Liver (tissue), 9 donors: Measurements from ENCODE around the gene WSCD1. TPM values are rescaled to one million over a fixed set of nuclear protein-coding genes. Genes with fewer than 3 reads are reported as not detected.

Experiments
- DNase-seq: peaks from one replicate; pipeline ENCODE4 v3.0.0-alpha.2; 2017; ENCODE audit warnings: low spot score
- H3K27ac ChIP-seq, 2 donors: one replicate each; pipeline ENCODE4 v1.7.0; 2013; ENCODE audit warnings: inconsistent platforms in 2 of 2, low read length in 2 of 2, control low read depth in 1 of 2, low read depth in 1 of 2, mild to moderate bottlenecking in 1 of 2
- H3K27me3 ChIP-seq, 4 donors: one replicate each; pipeline versions ENCODE4 v1.6.1 to v1.7.0; 2013; ENCODE audit warnings: low read length in 3 of 4, inconsistent platforms in 1 of 4, mild to moderate bottlenecking in 1 of 4, moderate library complexity in 1 of 4; ENCODE audit not compliant: control insufficient read depth in 4 of 4, insufficient read depth in 4 of 4
- H3K36me3 ChIP-seq, 4 donors: one replicate each; pipeline versions ENCODE4 v1.6.1 to v1.7.0; 2013; ENCODE audit warnings: low read length in 3 of 4, mild to moderate bottlenecking in 3 of 4, low read depth in 1 of 4, moderate library complexity in 1 of 4; ENCODE audit not compliant: control insufficient read depth in 4 of 4, insufficient read depth in 3 of 4
- H3K4me1 ChIP-seq, 4 donors: one replicate each; pipeline versions ENCODE4 v1.6.1 to v1.7.0; 2013; ENCODE audit warnings: low read length in 3 of 4, mild to moderate bottlenecking in 3 of 4, moderate library complexity in 1 of 4; ENCODE audit not compliant: control insufficient read depth in 4 of 4, insufficient read depth in 4 of 4
- H3K4me3 ChIP-seq, 3 donors: one replicate each; pipeline versions ENCODE4 v1.6.1 to v1.7.0; 2013; ENCODE audit warnings: low read length in 3 of 3, control low read depth in 1 of 3, low read depth in 1 of 3, mild to moderate bottlenecking in 1 of 3
- H3K9ac ChIP-seq, 2 donors: one replicate each; pipeline ENCODE4 v1.7.0; 2013; ENCODE audit warnings: low read length in 2 of 2, mild to moderate bottlenecking in 2 of 2, moderate library complexity in 2 of 2, control low read depth in 1 of 2, low read depth in 1 of 2
- H3K9me3 ChIP-seq, 4 donors: one replicate each; pipeline versions ENCODE4 v1.6.1 to v1.7.0; 2013; ENCODE audit warnings: low read length in 3 of 4; ENCODE audit not compliant: control insufficient read depth in 4 of 4
- FOXA1 ChIP-seq: IDR thresholded peaks from 2 replicates; pipeline ENCODE4 v1.6.1; 2016; ENCODE audit warnings: antibody characterized with exemption
- GABPA ChIP-seq, 2 donors: IDR thresholded peaks in 1 of 2; conservative IDR thresholded peaks in 1 of 2; 2 replicates each; pipeline ENCODE4 v1.6.1; 2016; ENCODE audit warnings: antibody characterized with exemption in 2 of 2, mild to moderate bottlenecking in 1 of 2, moderate library complexity in 1 of 2
- HNF4A ChIP-seq, 2 donors: conservative IDR thresholded peaks; 2 replicates each; pipeline ENCODE4 v1.6.1; 2016; ENCODE audit warnings: antibody characterized with exemption in 2 of 2, mild to moderate bottlenecking in 2 of 2
- NR2F2 ChIP-seq: IDR thresholded peaks from 2 replicates; pipeline ENCODE4 v1.6.1; 2016; ENCODE audit warnings: antibody characterized with exemption
- RXRA ChIP-seq, 2 donors: IDR thresholded peaks; 2 replicates each; pipeline ENCODE4 v1.6.1; 2017 to 2018; ENCODE audit warnings: antibody characterized with exemption in 2 of 2, mild to moderate bottlenecking in 1 of 2
- TAF1 ChIP-seq: conservative IDR thresholded peaks from 2 replicates; pipeline ENCODE4 v1.6.1; 2016; ENCODE audit warnings: antibody characterized with exemption, mild to moderate bottlenecking
- YY1 ChIP-seq: IDR thresholded peaks from 2 replicates; pipeline ENCODE4 v1.6.1; 2016; ENCODE audit warnings: antibody characterized with exemption, mild to moderate bottlenecking
- WGBS: extraction: QIAGEN DNeasy Blood & Tissue Kit; methylation state at CpG from one replicate; pipeline ENCODE4 v1.1.7; 2013; 5-methylcytosine and 5-hydroxymethylcytosine counted together
- polyA plus RNA-seq, 2 donors: library from polyadenylated mRNA; stranded (reverse) in 1 of 2; unstranded in 1 of 2; fragments of 200-250 nt in 1 of 2; fragments of >200 nt in 1 of 2; fragmentation: Nextera tagmentation in 1 of 2; extraction: Ambion mirVana in 1 of 2; gene quantifications; one replicate each; pipeline versions ENCODE4 v1.2.1 to v1.2.3, GENCODE V29; 2013 to 2015
- total RNA-seq, 2 donors: library from RNA; depleted of rRNA; stranded (reverse); fragments of >200 nt; gene quantifications; one replicate each; pipeline ENCODE4 v1.2.3, GENCODE V29; 2014
- TF ChIP-seq, protein P1 (sequence below): IDR thresholded peaks from 2 replicates; pipeline ENCODE4 v1.6.1; 2016; ENCODE audit warnings: antibody characterized with exemption, mild to moderate bottlenecking
- TF ChIP-seq, protein P2 (sequence below): IDR thresholded peaks from 2 replicates; pipeline ENCODE4 v1.6.1; 2016; ENCODE audit warnings: antibody characterized with exemption
- TF ChIP-seq, protein P3 (sequence below): fragments of 150-350 bp; IDR thresholded peaks from 2 replicates; pipeline ENCODE4 v1.5.1; 2017; ENCODE audit warnings: improper control_type of control experiment, low read depth, low read length; ENCODE audit not compliant: missing input control
- TF ChIP-seq, protein P4 (sequence below): IDR thresholded peaks from 2 replicates; pipeline ENCODE4 v1.6.1; 2016; ENCODE audit warnings: antibody characterized with exemption
- donor health status: healthy.
- donor health status: healthy.
- donor health status: healthy.
- donor health status: healthy.
- donor health status: healthy.

Gene WSCD1
- total and polyA plus RNA-seq, 4 donors: 0.10 to 3.8 (median 1.3) TPM

DNA sequence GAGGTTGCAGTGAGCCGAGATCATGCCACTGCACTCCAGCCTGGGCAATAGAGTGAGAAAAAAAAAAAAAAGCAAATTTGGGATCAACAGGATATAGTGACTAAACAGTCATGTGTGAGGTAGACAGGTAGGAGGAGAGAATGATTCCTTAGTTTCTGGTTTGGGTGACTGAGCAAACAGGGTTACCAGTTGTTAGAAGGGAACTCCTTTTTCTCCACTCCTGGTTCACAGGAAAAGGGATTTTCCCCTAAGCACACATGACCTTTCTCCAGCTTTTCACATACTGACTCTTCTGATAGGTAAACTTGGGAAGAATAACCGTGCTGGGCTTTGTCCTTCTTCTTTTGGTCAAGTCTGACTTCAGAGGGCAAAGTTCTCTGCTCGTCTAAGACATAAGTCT is 17.3 kb upstream of the WSCD1 start (continued):
- TF ChIP-seq, protein P1, sequence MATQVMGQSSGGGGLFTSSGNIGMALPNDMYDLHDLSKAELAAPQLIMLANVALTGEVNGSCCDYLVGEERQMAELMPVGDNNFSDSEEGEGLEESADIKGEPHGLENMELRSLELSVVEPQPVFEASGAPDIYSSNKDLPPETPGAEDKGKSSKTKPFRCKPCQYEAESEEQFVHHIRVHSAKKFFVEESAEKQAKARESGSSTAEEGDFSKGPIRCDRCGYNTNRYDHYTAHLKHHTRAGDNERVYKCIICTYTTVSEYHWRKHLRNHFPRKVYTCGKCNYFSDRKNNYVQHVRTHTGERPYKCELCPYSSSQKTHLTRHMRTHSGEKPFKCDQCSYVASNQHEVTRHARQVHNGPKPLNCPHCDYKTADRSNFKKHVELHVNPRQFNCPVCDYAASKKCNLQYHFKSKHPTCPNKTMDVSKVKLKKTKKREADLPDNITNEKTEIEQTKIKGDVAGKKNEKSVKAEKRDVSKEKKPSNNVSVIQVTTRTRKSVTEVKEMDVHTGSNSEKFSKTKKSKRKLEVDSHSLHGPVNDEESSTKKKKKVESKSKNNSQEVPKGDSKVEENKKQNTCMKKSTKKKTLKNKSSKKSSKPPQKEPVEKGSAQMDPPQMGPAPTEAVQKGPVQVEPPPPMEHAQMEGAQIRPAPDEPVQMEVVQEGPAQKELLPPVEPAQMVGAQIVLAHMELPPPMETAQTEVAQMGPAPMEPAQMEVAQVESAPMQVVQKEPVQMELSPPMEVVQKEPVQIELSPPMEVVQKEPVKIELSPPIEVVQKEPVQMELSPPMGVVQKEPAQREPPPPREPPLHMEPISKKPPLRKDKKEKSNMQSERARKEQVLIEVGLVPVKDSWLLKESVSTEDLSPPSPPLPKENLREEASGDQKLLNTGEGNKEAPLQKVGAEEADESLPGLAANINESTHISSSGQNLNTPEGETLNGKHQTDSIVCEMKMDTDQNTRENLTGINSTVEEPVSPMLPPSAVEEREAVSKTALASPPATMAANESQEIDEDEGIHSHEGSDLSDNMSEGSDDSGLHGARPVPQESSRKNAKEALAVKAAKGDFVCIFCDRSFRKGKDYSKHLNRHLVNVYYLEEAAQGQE: no peak
- TF ChIP-seq, protein P2, sequence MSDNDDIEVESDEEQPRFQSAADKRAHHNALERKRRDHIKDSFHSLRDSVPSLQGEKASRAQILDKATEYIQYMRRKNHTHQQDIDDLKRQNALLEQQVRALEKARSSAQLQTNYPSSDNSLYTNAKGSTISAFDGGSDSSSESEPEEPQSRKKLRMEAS: no peak
- TF ChIP-seq RXRA (IDR thresholded peaks at IDR 0.05): no peak
- TF ChIP-seq HNF4A (conservative IDR thresholded peaks at IDR 0.05): no peak

DNA sequence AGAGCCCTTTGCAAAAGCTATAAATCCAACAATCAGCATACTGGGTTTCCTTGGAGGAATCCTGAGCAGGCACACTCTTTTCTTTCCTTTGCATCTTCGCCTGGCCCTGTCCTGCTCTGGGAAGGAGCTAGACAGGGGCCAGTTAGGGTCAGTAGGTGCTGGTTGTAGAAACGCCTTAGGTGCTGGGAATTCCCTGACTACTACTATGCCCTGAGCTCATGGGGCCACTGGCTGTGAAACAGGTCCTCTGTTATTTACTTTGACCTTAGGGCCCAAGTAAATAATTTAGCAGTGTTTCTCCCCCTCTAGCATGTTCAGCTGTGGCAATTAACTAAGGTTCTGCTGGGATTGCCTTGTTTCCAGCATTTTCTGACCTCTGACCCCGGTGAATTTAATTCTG is 15.8 kb upstream of the WSCD1 start:
- no peak overlapping the region for H3K9ac ChIP-seq
- TF ChIP-seq HNF4A (conservative IDR thresholded peaks at IDR 0.05) (peak in 1 of 2 donors; percentile 26), NR2F2 (no peak), RXRA (IDR thresholded peaks at IDR 0.05) (peak in 1 of 2 donors; percentile 21)
- DNase-seq: no peak
- no peaks in the 10 kb centered on the region for H3K9me3 ChIP-seq
- no peaks in the 10 kb centered on the region for H3K36me3 ChIP-seq
- H3K4me3 ChIP-seq: no peak overlapping the region
- no peaks in the 10 kb centered on the region for H3K27me3 ChIP-seq
- WGBS: 61% methylated on average over 3 of the region's 3 CpGs
- peaks cover 0 to 7% (median 2%) of the 10 kb centered on the region in 4 donors for H3K4me1 ChIP-seq
- no peak overlapping the region for H3K27ac ChIP-seq

DNA sequence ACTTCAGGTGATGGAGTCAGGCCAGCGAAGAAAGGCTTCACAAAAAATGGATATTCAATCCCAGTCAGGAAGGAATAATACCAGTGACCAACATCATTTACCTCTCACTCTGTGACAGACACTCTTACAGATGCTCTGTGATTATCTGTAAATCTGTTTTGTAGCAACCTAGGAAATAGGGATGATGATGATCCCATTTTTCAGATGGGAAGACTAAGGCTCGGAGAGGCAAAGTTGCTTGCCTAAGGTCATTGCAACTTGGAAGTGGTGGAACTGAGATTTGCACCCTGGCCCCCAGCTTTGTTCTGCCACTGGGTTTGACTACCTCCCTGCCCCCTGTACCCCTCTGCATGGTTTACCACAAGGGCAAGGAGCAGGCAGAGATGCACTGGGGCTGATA is 14.1 kb upstream of the WSCD1 start:
- H3K9me3 ChIP-seq: no peaks in the 10 kb centered on the region
- no peaks in the 10 kb centered on the region for H3K36me3 ChIP-seq
- H3K4me3 ChIP-seq: no peak overlapping the region
- H3K27ac ChIP-seq: no peak overlapping the region
- no peaks in the 10 kb centered on the region for H3K27me3 ChIP-seq
- no peak for DNase-seq
- H3K9ac ChIP-seq: no peak overlapping the region
- TF ChIP-seq, protein P1: no peak
- TF ChIP-seq, protein P3, sequence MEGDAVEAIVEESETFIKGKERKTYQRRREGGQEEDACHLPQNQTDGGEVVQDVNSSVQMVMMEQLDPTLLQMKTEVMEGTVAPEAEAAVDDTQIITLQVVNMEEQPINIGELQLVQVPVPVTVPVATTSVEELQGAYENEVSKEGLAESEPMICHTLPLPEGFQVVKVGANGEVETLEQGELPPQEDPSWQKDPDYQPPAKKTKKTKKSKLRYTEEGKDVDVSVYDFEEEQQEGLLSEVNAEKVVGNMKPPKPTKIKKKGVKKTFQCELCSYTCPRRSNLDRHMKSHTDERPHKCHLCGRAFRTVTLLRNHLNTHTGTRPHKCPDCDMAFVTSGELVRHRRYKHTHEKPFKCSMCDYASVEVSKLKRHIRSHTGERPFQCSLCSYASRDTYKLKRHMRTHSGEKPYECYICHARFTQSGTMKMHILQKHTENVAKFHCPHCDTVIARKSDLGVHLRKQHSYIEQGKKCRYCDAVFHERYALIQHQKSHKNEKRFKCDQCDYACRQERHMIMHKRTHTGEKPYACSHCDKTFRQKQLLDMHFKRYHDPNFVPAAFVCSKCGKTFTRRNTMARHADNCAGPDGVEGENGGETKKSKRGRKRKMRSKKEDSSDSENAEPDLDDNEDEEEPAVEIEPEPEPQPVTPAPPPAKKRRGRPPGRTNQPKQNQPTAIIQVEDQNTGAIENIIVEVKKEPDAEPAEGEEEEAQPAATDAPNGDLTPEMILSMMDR: no peak
- TF ChIP-seq FOXA1: no peak
- no peak for TF ChIP-seq GABPA (IDR thresholded peaks at IDR 0.05 in 1 of 2, conservative IDR thresholded peaks at IDR 0.05 in 1 of 2)
- no peak for TF ChIP-seq HNF4A (conservative IDR thresholded peaks at IDR 0.05)
- no peak for TF ChIP-seq YY1
- TF ChIP-seq, protein P4, sequence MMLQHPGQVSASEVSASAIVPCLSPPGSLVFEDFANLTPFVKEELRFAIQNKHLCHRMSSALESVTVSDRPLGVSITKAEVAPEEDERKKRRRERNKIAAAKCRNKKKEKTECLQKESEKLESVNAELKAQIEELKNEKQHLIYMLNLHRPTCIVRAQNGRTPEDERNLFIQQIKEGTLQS: no peak
- no peak for TF ChIP-seq RXRA (IDR thresholded peaks at IDR 0.05)
- TF ChIP-seq TAF1: no peak
- peaks cover 0 to 7% (median 2%) of the 10 kb centered on the region in 4 donors for H3K4me1 ChIP-seq
- WGBS: 93% methylated on average over 2 of the region's 2 CpGs
